IMR-90 (cell line): ENCODE results near the gene RCN2. TPM values are rescaled to one million over a fixed set of nuclear protein-coding genes. Genes with fewer than 3 reads are reported as not detected.

Experiments
- ATAC-seq: fragments of 200-7000 bp; cut with Tn5 transposase; 2 replicates; pipeline ENCODE4 v1.9.1; 2020; ENCODE audit warnings: low read depth, mild to moderate bottlenecking, moderate library complexity
- BruUV-seq: library from RNA; stranded (reverse); fragments of 400-500 nt; replicated peaks from 2 replicates; lab custom pipeline; 2021; lab: Mats Ljungman, UMichigan
- CTCF ChIA-PET: fragments of 300-600 bp; formaldehyde crosslinking; extraction: SDS; loops from one replicate; lab custom pipeline; 2021; ENCODE audit warnings: antibody characterized with exemption; lab: Yijun Ruan, JAX
- POLR2A ChIA-PET: fragments of 300-600 bp; sonication (Branson Sonifier 250); formaldehyde crosslinking; loops from one replicate; lab custom pipeline; 2022; ENCODE audit warnings: antibody characterized with exemption; ENCODE audit not compliant: unreplicated experiment; lab: Charles Lee
- DNase-seq: peaks from one replicate; pipeline ENCODE4 v3.0.0; 2013
- H2AFZ ChIP-seq: replicated peaks from 2 replicates; pipeline ENCODE3; 2013; ENCODE audit warnings: low read length, mild to moderate bottlenecking; ENCODE audit not compliant: poor library complexity
- H2AK5ac ChIP-seq: 2 replicates; pipeline ENCODE4 v1.6.1; 2013; ENCODE audit warnings: low read depth, low read length, inconsistent platforms
- H2AK9ac ChIP-seq: replicated peaks from 2 replicates; pipeline ENCODE3; 2013; ENCODE audit warnings: mild to moderate bottlenecking, low read depth, low read length, moderate library complexity; ENCODE audit not compliant: poor library complexity
- H2BK120ac ChIP-seq: 2 replicates; pipeline ENCODE4 v1.6.1; 2013; ENCODE audit warnings: low read depth, low read length, inconsistent platforms
- H2BK15ac ChIP-seq: 3 replicates; pipeline ENCODE4 v1.6.1; 2013; ENCODE audit warnings: low read depth, low read length, inconsistent platforms
- H2BK20ac ChIP-seq: 2 replicates; pipeline ENCODE4 v1.6.1; 2013; ENCODE audit warnings: low read depth, mild to moderate bottlenecking, inconsistent platforms, low read length, moderate library complexity
- H2BK5ac ChIP-seq: 2 replicates; pipeline ENCODE4 v1.6.1; 2013; ENCODE audit warnings: mild to moderate bottlenecking, low read depth, low read length, inconsistent platforms; ENCODE audit not compliant: poor library complexity, severe bottlenecking
- H3K14ac ChIP-seq: replicated peaks from 2 replicates; pipeline ENCODE4 v1.6.1; 2013; ENCODE audit warnings: low read depth, low read length, inconsistent platforms
- H3K18ac ChIP-seq: 2 replicates; pipeline ENCODE4 v1.6.1; 2013; ENCODE audit warnings: low read depth, low read length, control low read depth
- H3K23ac ChIP-seq: 2 replicates; pipeline ENCODE4 v1.6.1; 2013; ENCODE audit warnings: low read depth, low read length, inconsistent platforms
- H3K27ac ChIP-seq: 2 replicates; pipeline ENCODE4 v1.5.1; 2013; ENCODE audit warnings: mild to moderate bottlenecking, control low read depth, low read length; ENCODE audit not compliant: insufficient read depth
- H3K27me3 ChIP-seq: 2 replicates; pipeline ENCODE4 v1.6.1; 2013; ENCODE audit warnings: low read length; ENCODE audit not compliant: control insufficient read depth, insufficient read depth
- H3K36me3 ChIP-seq: 2 replicates; pipeline ENCODE4 v1.6.1; 2013; ENCODE audit warnings: low read length, mixed read lengths; ENCODE audit not compliant: control insufficient read depth, insufficient read depth
- H3K4ac ChIP-seq: 2 replicates; pipeline ENCODE4 v1.6.1; 2013; ENCODE audit warnings: low read depth, low read length, inconsistent platforms
- H3K4me1 ChIP-seq: 2 replicates; pipeline ENCODE4 v1.6.1; 2013; ENCODE audit warnings: low read length, mixed read lengths; ENCODE audit not compliant: control insufficient read depth, insufficient read depth
- H3K4me2 ChIP-seq: 2 replicates; pipeline ENCODE4 v1.6.1; 2013; ENCODE audit warnings: low read depth, mild to moderate bottlenecking, control low read depth, low read length, moderate library complexity
- H3K4me3 ChIP-seq: 2 replicates; pipeline ENCODE4 v1.5.1; 2013; ENCODE audit warnings: low read depth, mild to moderate bottlenecking, control low read depth, low read length, moderate library complexity; ENCODE audit not compliant: insufficient read depth
- H3K56ac ChIP-seq: 2 replicates; pipeline ENCODE4 v1.6.1; 2013; ENCODE audit warnings: low read length, inconsistent platforms; ENCODE audit not compliant: insufficient read depth; ENCODE audit errors: extremely low read depth
- H3K79me1 ChIP-seq, 2 experiments: 2 replicates each; pipeline ENCODE4 v1.6.1; 2013; ENCODE audit warnings: low read length in 2 of 2, inconsistent platforms in 1 of 2, low read depth in 1 of 2
- H3K9ac ChIP-seq: 2 replicates; pipeline ENCODE4 v1.6.1; 2013; ENCODE audit warnings: low read depth, low read length, control low read depth
- H3K9me1 ChIP-seq: 2 replicates; pipeline ENCODE4 v1.6.1; 2013; ENCODE audit warnings: low read length, inconsistent platforms; ENCODE audit not compliant: insufficient read depth
- H3K9me3 ChIP-seq: 2 replicates; pipeline ENCODE4 v1.6.1; 2013; ENCODE audit warnings: low read length; ENCODE audit not compliant: control insufficient read depth, insufficient read depth
- H4K20me1 ChIP-seq: 2 replicates; pipeline ENCODE4 v1.6.1; 2013; ENCODE audit warnings: low read length, inconsistent platforms; ENCODE audit not compliant: insufficient read depth
- H4K5ac ChIP-seq: 2 replicates; pipeline ENCODE4 v1.6.1; 2013; ENCODE audit warnings: mild to moderate bottlenecking, low read depth, low read length, control low read depth
- H4K8ac ChIP-seq, 2 experiments: 2 replicates each; pipeline ENCODE4 v1.6.1; 2013; ENCODE audit warnings: low read depth in 2 of 2, low read length in 2 of 2, control low read depth in 1 of 2, inconsistent platforms in 1 of 2
- H4K91ac ChIP-seq: 2 replicates; pipeline ENCODE4 v1.6.1; 2013; ENCODE audit warnings: low read depth, low read length, inconsistent platforms; ENCODE audit not compliant: insufficient read depth
- BHLHE40 ChIP-seq: fragments of 150-350 bp; IDR thresholded peaks from 2 replicates; pipeline ENCODE4 v1.6.1; 2016; ENCODE audit warnings: mild to moderate bottlenecking, low read depth, low read length
- CEBPB ChIP-seq: IDR thresholded peaks from 2 replicates; pipeline ENCODE4 v1.6.1; 2012; ENCODE audit warnings: low read depth, low read length, improper control_type of control experiment
- CHD1 ChIP-seq: IDR thresholded peaks from 2 replicates; pipeline ENCODE4 v1.6.1; 2012; ENCODE audit warnings: low read depth, low read length, improper control_type of control experiment
- ELK1 ChIP-seq: fragments of 150-350 bp; IDR thresholded peaks from 2 replicates; pipeline ENCODE4 v1.6.1; 2016; ENCODE audit warnings: low read depth, mild to moderate bottlenecking, low read length, moderate library complexity, borderline replicate concordance
- MAFK ChIP-seq: IDR thresholded peaks from 2 replicates; pipeline ENCODE4 v1.6.1; 2012; ENCODE audit warnings: low read depth, low read length, improper control_type of control experiment
- MAZ ChIP-seq: IDR thresholded peaks from 2 replicates; pipeline ENCODE4 v1.6.1; 2012; ENCODE audit warnings: low read depth, mild to moderate bottlenecking, low read length, improper control_type of control experiment, moderate library complexity, borderline replicate concordance
- MXI1 ChIP-seq: IDR thresholded peaks from 2 replicates; pipeline ENCODE4 v1.6.1; 2012; ENCODE audit warnings: low read depth, mild to moderate bottlenecking, low read length, moderate library complexity, borderline replicate concordance
- NFE2L2 ChIP-seq: fragments of 150-350 bp; IDR thresholded peaks from 2 replicates; pipeline ENCODE4 v1.6.1; 2016; ENCODE audit warnings: low read depth, mild to moderate bottlenecking, low read length
- POLR2A ChIP-seq: IDR thresholded peaks from 2 replicates; pipeline ENCODE4 v1.6.1; 2012; ENCODE audit warnings: mild to moderate bottlenecking, low read depth, low read length
- RAD21 ChIP-seq: IDR thresholded peaks from 2 replicates; pipeline ENCODE4 v1.6.1; 2012; ENCODE audit warnings: low read length, improper control_type of control experiment
- RCOR1 ChIP-seq: IDR thresholded peaks from 2 replicates; pipeline ENCODE4 v1.6.1; 2012; ENCODE audit warnings: mild to moderate bottlenecking, low read length, improper control_type of control experiment; ENCODE audit not compliant: insufficient replicate concordance
- RFX5 ChIP-seq: IDR thresholded peaks from 2 replicates; pipeline ENCODE4 v1.8.0; 2012; ENCODE audit warnings: low read depth, mild to moderate bottlenecking, low read length, moderate library complexity
- SMC3 ChIP-seq: fragments of 150-350 bp; IDR thresholded peaks from 2 replicates; pipeline ENCODE4 v1.6.1; 2016; ENCODE audit warnings: low read depth, mild to moderate bottlenecking, antibody characterized with exemption, low read length, moderate library complexity
- USF2 ChIP-seq: fragments of 150-350 bp; IDR thresholded peaks from 2 replicates; pipeline ENCODE4 v1.6.1; 2017; ENCODE audit warnings: mild to moderate bottlenecking, antibody characterized with exemption, low read length, low read depth
- WGBS, 2 experiments: methylation state at CpG; one replicate each; pipeline versions ENCODE4 v1.1.5 to v1.1.7; 2013; ENCODE audit warnings: missing lambda C conversion rate in 2 of 2; ENCODE audit not compliant: insufficient read length in 1 of 2; ENCODE audit errors: extremely low coverage in 2 of 2; 5-methylcytosine and 5-hydroxymethylcytosine counted together
- dilution Hi-C: fragments of 300-500 bp; cut with HindIII; formaldehyde crosslinking; loops from one replicate; pipeline ENCODE4 v1.14.3; 2018; ENCODE audit warnings: low sequenced_read_pairs; ENCODE audit not compliant: unreplicated experiment
- in situ Hi-C: fragments of 300-500 bp; cut with MboI; formaldehyde crosslinking; loops from 3 replicates; pipeline ENCODE4 v1.14.3; 2019; ENCODE audit warnings: low sequenced_read_pairs, inconsistent platforms, mixed read lengths
- intact Hi-C: fragments of 100-400 bp; cut with micrococcal nuclease; formaldehyde crosslinking; loops from 2 replicates; pipeline ENCODE4 v1.10.0; 2022
- polyA plus RNA-seq, 3 experiments: library from polyadenylated mRNA; depleted of rRNA; stranded (reverse); fragments of >200 nt; gene quantifications; 2 replicates each; pipeline ENCODE4 v1.2.3, GENCODE V29; 2012; ENCODE audit warnings: low replicate concordance in 1 of 3
- total RNA-seq: library from RNA; depleted of rRNA; stranded (reverse); fragments of >200 nt; gene quantifications from 2 replicates; pipeline ENCODE4 v1.2.3, GENCODE V29; 2012
- TF ChIP-seq, protein P1 (sequence below): conservative IDR thresholded peaks from 2 replicates; pipeline ENCODE4 v1.5.1; 2012; ENCODE audit warnings: mild to moderate bottlenecking, low read depth, low read length, improper control_type of control experiment

Gene RCN2
- total and polyA plus RNA-seq, 2 of the 4 experiments (the other 2 are of a cell fraction) = 12.0 to 56.5 TPM

- intact Hi-C loops = no loop called here
- TF ChIP-seq MAFK = no peak
- TF ChIP-seq SMC3 = no peak
- no peak for TF ChIP-seq CEBPB
- no peak for TF ChIP-seq USF2
- no peak for TF ChIP-seq BHLHE40
- TF ChIP-seq RFX5 = no peak
- TF ChIP-seq, protein P1, sequence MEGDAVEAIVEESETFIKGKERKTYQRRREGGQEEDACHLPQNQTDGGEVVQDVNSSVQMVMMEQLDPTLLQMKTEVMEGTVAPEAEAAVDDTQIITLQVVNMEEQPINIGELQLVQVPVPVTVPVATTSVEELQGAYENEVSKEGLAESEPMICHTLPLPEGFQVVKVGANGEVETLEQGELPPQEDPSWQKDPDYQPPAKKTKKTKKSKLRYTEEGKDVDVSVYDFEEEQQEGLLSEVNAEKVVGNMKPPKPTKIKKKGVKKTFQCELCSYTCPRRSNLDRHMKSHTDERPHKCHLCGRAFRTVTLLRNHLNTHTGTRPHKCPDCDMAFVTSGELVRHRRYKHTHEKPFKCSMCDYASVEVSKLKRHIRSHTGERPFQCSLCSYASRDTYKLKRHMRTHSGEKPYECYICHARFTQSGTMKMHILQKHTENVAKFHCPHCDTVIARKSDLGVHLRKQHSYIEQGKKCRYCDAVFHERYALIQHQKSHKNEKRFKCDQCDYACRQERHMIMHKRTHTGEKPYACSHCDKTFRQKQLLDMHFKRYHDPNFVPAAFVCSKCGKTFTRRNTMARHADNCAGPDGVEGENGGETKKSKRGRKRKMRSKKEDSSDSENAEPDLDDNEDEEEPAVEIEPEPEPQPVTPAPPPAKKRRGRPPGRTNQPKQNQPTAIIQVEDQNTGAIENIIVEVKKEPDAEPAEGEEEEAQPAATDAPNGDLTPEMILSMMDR = no peak
- no peak for TF ChIP-seq CHD1
- TF ChIP-seq ELK1 = no peak
- TF ChIP-seq MXI1 = no peak
- no peak for TF ChIP-seq POLR2A
- TF ChIP-seq RAD21 = no peak
- TF ChIP-seq RCOR1 = no peak
- no peak for TF ChIP-seq NFE2L2
- TF ChIP-seq MAZ = no peak
These were observed 635 bp upstream of the RCN2 start for GRCh38 chr15:76930831-76931396.

More at GRCh38 chr15:76930831-76931396, 635 bp upstream of the RCN2 start:
- Histone ChIP-seq H3K23ac (peak overlapping the region; percentile 86; the same call in 1 of the 2 replicates), H3K36me3 (peaks cover 3% of the 10 kb centered on the region; the same call in 1 of the 2 replicates), H3K79me1 (peaks cover 11 to 14% of the 10 kb centered on the region in 2 experiments), H3K27me3 (no peaks in the 10 kb centered on the region; the same call in 1 of the 2 replicates), H2AFZ (peak overlapping the region; percentile 99), H3K9me1 (no peaks in the 10 kb centered on the region), H4K8ac (peak overlapping the region; percentile 87 to 99), H3K14ac (peak overlapping the region; percentile 97), H2BK120ac (peak overlapping the region; percentile 65; the same call in 1 of the 2 replicates), H4K5ac (peak overlapping the region; percentile 77), H4K20me1 (no peaks in the 10 kb centered on the region), H3K4me3 (peak overlapping the region; percentile 66), H3K9ac (peak overlapping the region; percentile 95), H2BK15ac (peak overlapping the region; percentile 84; the same call in 1 of the 3 replicates), H3K9me3 (no peaks in the 10 kb centered on the region), H3K18ac (peak overlapping the region; percentile 17; the same call in 1 of the 2 replicates), H3K4me2 (peak overlapping the region; percentile 85), H2BK5ac (peak overlapping the region; percentile 73), H2AK9ac (peak overlapping the region; percentile 56), H4K91ac (peak overlapping the region; percentile 87; the same call in 1 of the 2 replicates), H3K56ac (peak overlapping the region; percentile 78; the same call in 1 of the 2 replicates), H3K4me1 (no peaks in the 10 kb centered on the region), H2AK5ac (no peak overlapping the region), H3K4ac (peak overlapping the region; percentile 92), H2BK20ac (no peak overlapping the region), H3K27ac (peak overlapping the region; percentile 70)
- no peak for ATAC-seq
- ChIA-PET CTCF (interaction anchor here (1.3 kb wide), 1 partner anchor 10 kb away, joined by 5 read pairs; no protein-coding TSS in a partner anchor), POLR2A (interaction anchor here (0.6 kb wide), 1 partner anchor 1958 kb away, joined by 3 read pairs; no protein-coding TSS in a partner anchor)
- no CpG with 5 or more reads among the region's 7 CpGs for WGBS, 2 experiments
- BruUV-seq = no TSS peak
- no peak for DNase-seq
- dilution Hi-C loops (no loop called here), in situ Hi-C loops (no loop called here)
